Neural progenitor cell (in vitro differentiated cells): ENCODE data around the gene LRP1B.

Experiments used
- CTCF ChIP-seq: fragments of 200-600 bp; sonication (generic); IDR thresholded peaks from 2 replicates; pipeline ENCODE4 v1.5.1; 2017; ENCODE audit warnings: antibody characterized with exemption, mild to moderate bottlenecking
- EZH2phosphoT487 ChIP-seq: fragments of 200-600 bp; sonication (generic); IDR thresholded peaks from 2 replicates; pipeline ENCODE4 v1.6.1; 2017; ENCODE audit warnings: antibody characterized with exemption

GRCh38 chr2:140600116-140600515 is 1530.7 kb downstream of the LRP1B start:
- TF ChIP-seq CTCF, result no peak
- no peak for TF ChIP-seq EZH2phosphoT487
